HepG2 (cell line): ENCODE results near the gene UCKL1. TPM values are rescaled to one million over a fixed set of nuclear protein-coding genes. Genes with fewer than 3 reads are reported as not detected.

ENCODE experiments used
- DPF2 ChIP-seq: sonication (generic); formaldehyde crosslinking; IDR thresholded peaks from 2 replicates; pipeline ENCODE4 v1.4.0; 2020; ENCODE audit warnings: mild to moderate bottlenecking, low read depth, missing genetic modification reagents, borderline replicate concordance
- EEA1 ChIP-seq: sonication (generic); formaldehyde crosslinking; IDR thresholded peaks from 2 replicates; pipeline ENCODE4 v1.5.1; 2020; ENCODE audit warnings: mild to moderate bottlenecking, missing genetic modification reagents, borderline replicate concordance
- HNF1B ChIP-seq: sonication (generic); formaldehyde crosslinking; IDR thresholded peaks from 2 replicates; pipeline ENCODE4 v1.5.1; 2020; ENCODE audit warnings: mild to moderate bottlenecking, moderate library complexity, missing genetic modification reagents
- IRF9 ChIP-seq: sonication (generic); formaldehyde crosslinking; IDR thresholded peaks from 2 replicates; pipeline ENCODE4 v1.8.0; 2022; ENCODE audit warnings: missing genetic modification reagents, mild to moderate bottlenecking, borderline replicate concordance
- PHF5A ChIP-seq: IDR thresholded peaks from one replicate; pipeline ENCODE4 v1.6.1; 2018; ENCODE audit warnings: low read depth, missing genetic modification reagents; ENCODE audit not compliant: unreplicated experiment
- RELA ChIP-seq: sonication (generic); formaldehyde crosslinking; IDR thresholded peaks from 2 replicates; pipeline ENCODE4 v1.4.0; 2020; ENCODE audit warnings: missing genetic modification reagents
- RFXAP ChIP-seq: sonication (generic); formaldehyde crosslinking; IDR thresholded peaks from 2 replicates; pipeline ENCODE4 v1.4.0; 2020; ENCODE audit warnings: missing genetic modification reagents, borderline replicate concordance
- SALL2 ChIP-seq: sonication (generic); formaldehyde crosslinking; IDR thresholded peaks from 2 replicates; pipeline ENCODE4 v1.8.1; 2023; ENCODE audit warnings: mild to moderate bottlenecking, missing genetic modification reagents, inconsistent platforms
- SP2 ChIP-seq: sonication (generic); formaldehyde crosslinking; IDR thresholded peaks from 2 replicates; pipeline ENCODE4 v1.5.1; 2020; ENCODE audit warnings: mild to moderate bottlenecking, missing genetic modification reagents
- TOE1 ChIP-seq: sonication (generic); formaldehyde crosslinking; IDR thresholded peaks from 2 replicates; pipeline ENCODE4 v1.4.0; 2020; ENCODE audit warnings: mild to moderate bottlenecking, missing genetic modification reagents
- ZBTB21 ChIP-seq: sonication (generic); formaldehyde crosslinking; IDR thresholded peaks from 2 replicates; pipeline ENCODE4 v1.4.0; 2020; ENCODE audit warnings: missing genetic modification reagents
- ZBTB8A ChIP-seq: sonication (generic); formaldehyde crosslinking; IDR thresholded peaks from 2 replicates; pipeline ENCODE4 v1.4.0; 2020; ENCODE audit warnings: mild to moderate bottlenecking, low read depth, missing genetic modification reagents, borderline replicate concordance
- ZFP1 ChIP-seq: IDR thresholded peaks from 2 replicates; pipeline ENCODE4 v1.6.1; 2016
- ZHX2 ChIP-seq, 2 experiments: sonication (generic) in 1 of 2; formaldehyde crosslinking in 1 of 2; IDR thresholded peaks; 2 replicates each; pipeline versions ENCODE4 v1.6.1 to v1.9.0; 2014 to 2022; ENCODE audit warnings: antibody characterized with exemption in 1 of 2, borderline replicate concordance in 1 of 2, inconsistent platforms in 1 of 2, low read depth in 1 of 2, missing genetic modification reagents in 1 of 2
- ZNF256 ChIP-seq: sonication (generic); formaldehyde crosslinking; conservative IDR thresholded peaks from 2 replicates; pipeline ENCODE4 v1.4.0; 2020; ENCODE audit warnings: missing genetic modification reagents
- ZNF335 ChIP-seq: sonication (generic); formaldehyde crosslinking; IDR thresholded peaks from 2 replicates; pipeline ENCODE4 v1.4.0; 2020; ENCODE audit warnings: missing genetic modification reagents
- ZUFSP ChIP-seq: sonication (generic); formaldehyde crosslinking; IDR thresholded peaks from 2 replicates; pipeline ENCODE4 v1.9.0; 2021; ENCODE audit warnings: missing genetic modification reagents, mild to moderate bottlenecking, borderline replicate concordance
- polyA plus RNA-seq, 8 experiments: library from polyadenylated mRNA; depleted of rRNA in 3 of 8; stranded (reverse) in 7 of 8; unstranded in 1 of 8; fragments of >200 nt; fragmentation: Illumina TruSeq in 4 of 8; extraction: Trizol in 4 of 8; gene quantifications; 2 replicates each; pipeline versions ENCODE4 v1.2.1 to v1.2.3, GENCODE V29; 2011 to 2016; ENCODE audit warnings: low read depth in 4 of 8, missing spikeins in 1 of 8, mixed read lengths in 1 of 8; ENCODE audit not compliant: insufficient read depth in 1 of 8
- total RNA-seq, 5 experiments: library from RNA; depleted of rRNA; stranded (reverse); fragments of >200 nt; fragmentation: Illumina TruSeq; extraction: Trizol; gene quantifications; 2 replicates each; pipeline ENCODE4 v1.2.3, GENCODE V29; 2016; ENCODE audit warnings: low read depth in 1 of 5

UCKL1 gene
- total and polyA plus RNA-seq, 2 of the 13 experiments (the other 11 are each of a cell fraction or from before 2014, with no cell fraction given): 50.2 to 126 TPM

GRCh38 chr20:63980317-63980805, 24.1 kb upstream of the UCKL1 start (continued):
- TF ChIP-seq ZHX2 (IDR thresholded peaks at IDR 0.05; ENCODE audit: low read depth): no peak
- TF ChIP-seq ZHX2 (CRISPR knock-in tag; IDR thresholded peaks at IDR 0.05; ENCODE audit: borderline replicate concordance): peak; percentile 24
- TF ChIP-seq RFXAP (CRISPR knock-in tag): peak; percentile 27; the same call in 1 of the 2 replicates
- TF ChIP-seq ZNF335 (CRISPR knock-in tag): no peak
- TF ChIP-seq ZFP1 (CRISPR knock-in tag): no peak
- peak; percentile 58; the same call in 1 of the 2 replicates for TF ChIP-seq ZBTB8A (CRISPR knock-in tag)
- no peak for TF ChIP-seq PHF5A (CRISPR knock-in tag)
- no peak for TF ChIP-seq SP2 (CRISPR knock-in tag)
- 0 out of 2 replicates have a peak, but pooled peaks have one; percentile 61 for TF ChIP-seq ZBTB21 (CRISPR knock-in tag)
- TF ChIP-seq RELA (CRISPR knock-in tag): no peak
- TF ChIP-seq EEA1 (CRISPR knock-in tag): peak; percentile 8; the same call in 1 of the 2 replicates
- TF ChIP-seq IRF9 (CRISPR knock-in tag): 0 out of 2 replicates have a peak, but pooled peaks have one; percentile 2
- TF ChIP-seq ZNF256 (CRISPR knock-in tag): 0 out of 2 replicates have a peak, but pooled peaks have one; percentile 12
- TF ChIP-seq SALL2 (CRISPR knock-in tag): peak; percentile 22; the same call in 1 of the 2 replicates
- TF ChIP-seq DPF2 (CRISPR knock-in tag): peak; percentile 30; the same call in 1 of the 2 replicates
- no peak for TF ChIP-seq HNF1B
- TF ChIP-seq TOE1 (CRISPR knock-in tag): no peak
- TF ChIP-seq ZUFSP (CRISPR knock-in tag): no peak
